Panc1 (cell line): ENCODE data around the gene CDC42EP4. TPM values are rescaled to one million over a fixed set of nuclear protein-coding genes. Genes with fewer than 3 reads are reported as not detected.
A peak's percentile ranks its signal among the peaks of the same experiment; 100 is the strongest.

Experiments used
- ATAC-seq: fragments of 200-7000 bp; cut with Tn5 transposase; 2 replicates; pipeline ENCODE4 v1.9.1; 2020; ENCODE audit warnings: mild to moderate bottlenecking, moderate library complexity
- BruUV-seq: library from RNA; stranded (reverse); fragments of 400-500 nt; replicated peaks from 2 replicates; lab custom pipeline; 2021; lab: Mats Ljungman, UMichigan
- CTCF ChIA-PET: fragments of 300-600 bp; sonication (Branson Sonifier 250); formaldehyde crosslinking; loops from one replicate; lab custom pipeline; 2022; ENCODE audit warnings: antibody characterized with exemption; lab: Charles Lee
- POLR2A ChIA-PET: fragments of 300-600 bp; sonication (Branson Sonifier 250); formaldehyde crosslinking; loops from one replicate; lab custom pipeline; 2022; ENCODE audit warnings: antibody characterized with exemption; lab: Charles Lee
- DNase-seq: peaks from one replicate; pipeline ENCODE4 v3.0.0-alpha.2; 2010; ENCODE audit warnings: low read depth, low spot score
- H3K27ac ChIP-seq: 2 replicates; pipeline ENCODE4 v1.5.1; 2011; ENCODE audit warnings: mild to moderate bottlenecking, low read length, inconsistent platforms
- H3K27me3 ChIP-seq: fragments of 200-500 bp; sonication (Bioruptor generic); 2 replicates; pipeline ENCODE4 v1.6.0; 2014; ENCODE audit warnings: low read length, inconsistent platforms; ENCODE audit not compliant: control insufficient read depth, insufficient read depth
- H3K36me3 ChIP-seq: fragments of 200-500 bp; sonication (Bioruptor generic); 2 replicates; pipeline ENCODE4 v1.5.1; 2014; ENCODE audit warnings: inconsistent platforms, mild to moderate bottlenecking, low read length, moderate library complexity; ENCODE audit not compliant: control insufficient read depth, insufficient read depth
- H3K4me1 ChIP-seq: 2 replicates; pipeline ENCODE4 v1.5.1; 2011; ENCODE audit warnings: inconsistent platforms, mild to moderate bottlenecking, low read length, moderate library complexity; ENCODE audit not compliant: control insufficient read depth, insufficient read depth
- H3K4me3 ChIP-seq, 2 experiments: 2 replicates each; pipeline ENCODE4 v1.5.1; 2011 to 2012; ENCODE audit warnings: low read depth in 2 of 2, low read length in 2 of 2, mild to moderate bottlenecking in 2 of 2, inconsistent platforms in 1 of 2, moderate library complexity in 1 of 2
- H3K9me3 ChIP-seq: fragments of 200-500 bp; sonication (Bioruptor generic); 2 replicates; pipeline ENCODE4 v1.5.1; 2014; ENCODE audit warnings: low read depth, mild to moderate bottlenecking, inconsistent platforms, low read length, moderate library complexity; ENCODE audit not compliant: control insufficient read depth, insufficient read depth
- POLR2AphosphoS5 ChIP-seq: IDR thresholded peaks from 2 replicates; pipeline ENCODE4 v1.6.1; 2012; ENCODE audit warnings: mild to moderate bottlenecking, low read depth, low read length, moderate library complexity
- SIN3A ChIP-seq: IDR thresholded peaks from 2 replicates; pipeline ENCODE4 v1.6.1; 2012; ENCODE audit warnings: low read depth, mild to moderate bottlenecking, low read length, moderate library complexity, borderline replicate concordance; ENCODE audit not compliant: insufficient read depth
- TCF7L2 ChIP-seq: IDR thresholded peaks from 2 replicates; pipeline ENCODE4 v1.6.1; 2011; ENCODE audit warnings: mild to moderate bottlenecking, low read depth, low read length, inconsistent platforms
- in situ Hi-C: cut with HindIII; loops from 2 replicates; pipeline ENCODE4 v1.10.0; 2016; ENCODE audit warnings: low sequenced_read_pairs, low pct_unique_long_range_greater_than_20kb
- intact Hi-C: fragments of 100-400 bp; cut with micrococcal nuclease; formaldehyde crosslinking; loops from one replicate; pipeline ENCODE4 v1.10.0; 2022; ENCODE audit not compliant: unreplicated experiment
- total RNA-seq: library from RNA; stranded (reverse); gene quantifications from one replicate; pipeline ENCODE4 v1.2.1, GENCODE V29; 2021; ENCODE audit not compliant: unreplicated experiment
- TF ChIP-seq, protein P1 (sequence below): fragments of 450-650 bp; IDR thresholded peaks from 2 replicates; pipeline ENCODE4 v1.5.1; 2017; ENCODE audit warnings: mild to moderate bottlenecking
- TF ChIP-seq, protein P2 (sequence below), 2 experiments: IDR thresholded peaks; 2 replicates each; pipeline ENCODE4 v1.6.1; 2011 to 2012; ENCODE audit warnings: low read depth in 2 of 2, control low read depth in 1 of 2, low read length in 1 of 2, mild to moderate bottlenecking in 1 of 2, moderate library complexity in 1 of 2; ENCODE audit not compliant: insufficient read depth in 1 of 2

The CDC42EP4 gene
- total RNA-seq, 1 experiment from 2014 or later, result 65.9 TPM

DNA sequence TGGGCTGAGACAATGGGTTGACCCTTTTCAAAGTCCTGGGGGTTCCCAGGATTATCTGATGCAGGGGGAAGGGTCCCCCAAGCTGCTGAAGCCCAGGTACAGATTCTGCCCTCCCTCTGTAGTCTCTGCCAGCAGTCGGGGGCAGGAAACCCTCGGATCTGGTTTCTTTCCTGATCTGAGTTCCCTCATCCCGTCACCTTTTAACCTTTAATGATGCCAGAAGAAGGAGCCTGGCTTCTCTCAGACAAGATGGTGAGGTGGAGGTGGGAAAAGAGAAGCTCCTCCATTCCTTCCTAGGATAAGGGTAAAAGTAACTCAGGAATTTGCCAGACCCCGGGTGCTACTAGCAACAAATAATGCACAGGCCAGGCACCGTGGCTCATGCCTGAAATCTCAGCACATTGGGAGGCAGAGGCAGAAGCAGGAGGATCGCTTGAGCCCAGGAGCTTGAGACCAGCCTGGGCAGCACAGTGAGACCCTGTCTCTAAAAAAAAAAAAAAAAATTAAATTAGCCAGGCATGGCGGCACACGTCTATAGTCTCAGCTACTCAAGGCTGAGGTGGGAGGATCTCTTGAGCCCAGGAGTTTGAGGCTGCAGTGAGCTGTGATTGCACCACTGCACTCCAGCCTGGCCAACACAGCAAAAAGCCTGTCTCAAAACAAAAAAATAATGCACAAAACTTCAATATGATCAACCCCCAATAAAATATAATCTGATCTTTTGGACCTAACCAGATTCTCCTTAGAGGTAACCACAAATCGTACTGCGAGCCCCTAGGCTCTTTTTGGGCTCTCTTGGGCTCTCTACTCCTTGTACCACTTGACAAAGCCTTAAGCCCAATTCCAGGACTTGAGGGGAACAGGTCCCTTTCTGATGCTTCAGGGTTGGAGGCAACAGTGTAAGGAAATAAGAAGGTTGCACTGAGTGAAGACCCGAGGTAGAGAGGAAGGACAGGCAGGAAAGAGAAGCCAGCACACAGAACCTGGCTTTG is 5.7 kb downstream of the CDC42EP4 start:
- Histone ChIP-seq H3K9me3 (no peaks in the 10 kb centered on the region), H3K4me1 (peaks cover 67% of the 10 kb centered on the region), H3K27me3 (no peaks in the 10 kb centered on the region), H3K27ac (peak overlapping the region; percentile 97), H3K36me3 (no peaks in the 10 kb centered on the region), H3K4me3 (peak overlapping the region in 1 of 2 experiments; percentile 57; a peak in 3 of 4 replicates)
- CTCF ChIA-PET, result interaction anchor here (0.6 to 1.2 kb wide), 2 partner anchors 12 to 579 kb away, joined by 3 to 5 read pairs; no protein-coding TSS in a partner anchor
- intact Hi-C loops, result loop anchor here (5.0 kb wide), 1 partner anchor 61 kb away; no protein-coding TSS in a partner anchor
- POLR2A ChIA-PET, result interaction anchor here (0.6 to 0.9 kb wide), 2 partner anchors 11 to 609 kb away, joined by 3 to 5 read pairs; no protein-coding TSS in a partner anchor
- TF ChIP-seq POLR2AphosphoS5, result no peak
- TF ChIP-seq, protein P1, sequence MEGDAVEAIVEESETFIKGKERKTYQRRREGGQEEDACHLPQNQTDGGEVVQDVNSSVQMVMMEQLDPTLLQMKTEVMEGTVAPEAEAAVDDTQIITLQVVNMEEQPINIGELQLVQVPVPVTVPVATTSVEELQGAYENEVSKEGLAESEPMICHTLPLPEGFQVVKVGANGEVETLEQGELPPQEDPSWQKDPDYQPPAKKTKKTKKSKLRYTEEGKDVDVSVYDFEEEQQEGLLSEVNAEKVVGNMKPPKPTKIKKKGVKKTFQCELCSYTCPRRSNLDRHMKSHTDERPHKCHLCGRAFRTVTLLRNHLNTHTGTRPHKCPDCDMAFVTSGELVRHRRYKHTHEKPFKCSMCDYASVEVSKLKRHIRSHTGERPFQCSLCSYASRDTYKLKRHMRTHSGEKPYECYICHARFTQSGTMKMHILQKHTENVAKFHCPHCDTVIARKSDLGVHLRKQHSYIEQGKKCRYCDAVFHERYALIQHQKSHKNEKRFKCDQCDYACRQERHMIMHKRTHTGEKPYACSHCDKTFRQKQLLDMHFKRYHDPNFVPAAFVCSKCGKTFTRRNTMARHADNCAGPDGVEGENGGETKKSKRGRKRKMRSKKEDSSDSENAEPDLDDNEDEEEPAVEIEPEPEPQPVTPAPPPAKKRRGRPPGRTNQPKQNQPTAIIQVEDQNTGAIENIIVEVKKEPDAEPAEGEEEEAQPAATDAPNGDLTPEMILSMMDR, result no peak
- TF ChIP-seq SIN3A, result no peak
- TF ChIP-seq, protein P2, sequence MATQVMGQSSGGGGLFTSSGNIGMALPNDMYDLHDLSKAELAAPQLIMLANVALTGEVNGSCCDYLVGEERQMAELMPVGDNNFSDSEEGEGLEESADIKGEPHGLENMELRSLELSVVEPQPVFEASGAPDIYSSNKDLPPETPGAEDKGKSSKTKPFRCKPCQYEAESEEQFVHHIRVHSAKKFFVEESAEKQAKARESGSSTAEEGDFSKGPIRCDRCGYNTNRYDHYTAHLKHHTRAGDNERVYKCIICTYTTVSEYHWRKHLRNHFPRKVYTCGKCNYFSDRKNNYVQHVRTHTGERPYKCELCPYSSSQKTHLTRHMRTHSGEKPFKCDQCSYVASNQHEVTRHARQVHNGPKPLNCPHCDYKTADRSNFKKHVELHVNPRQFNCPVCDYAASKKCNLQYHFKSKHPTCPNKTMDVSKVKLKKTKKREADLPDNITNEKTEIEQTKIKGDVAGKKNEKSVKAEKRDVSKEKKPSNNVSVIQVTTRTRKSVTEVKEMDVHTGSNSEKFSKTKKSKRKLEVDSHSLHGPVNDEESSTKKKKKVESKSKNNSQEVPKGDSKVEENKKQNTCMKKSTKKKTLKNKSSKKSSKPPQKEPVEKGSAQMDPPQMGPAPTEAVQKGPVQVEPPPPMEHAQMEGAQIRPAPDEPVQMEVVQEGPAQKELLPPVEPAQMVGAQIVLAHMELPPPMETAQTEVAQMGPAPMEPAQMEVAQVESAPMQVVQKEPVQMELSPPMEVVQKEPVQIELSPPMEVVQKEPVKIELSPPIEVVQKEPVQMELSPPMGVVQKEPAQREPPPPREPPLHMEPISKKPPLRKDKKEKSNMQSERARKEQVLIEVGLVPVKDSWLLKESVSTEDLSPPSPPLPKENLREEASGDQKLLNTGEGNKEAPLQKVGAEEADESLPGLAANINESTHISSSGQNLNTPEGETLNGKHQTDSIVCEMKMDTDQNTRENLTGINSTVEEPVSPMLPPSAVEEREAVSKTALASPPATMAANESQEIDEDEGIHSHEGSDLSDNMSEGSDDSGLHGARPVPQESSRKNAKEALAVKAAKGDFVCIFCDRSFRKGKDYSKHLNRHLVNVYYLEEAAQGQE (IDR thresholded peaks at IDR 0.05; ENCODE audit: insufficient read depth in 1 of 2, low read depth in 2 of 2, low read length in 1 of 2), result no peak
- TF ChIP-seq TCF7L2, result no peak
- ATAC-seq (no peak), DNase-seq (no peak)
- in situ Hi-C loops, result no loop called here
- no TSS peak for BruUV-seq

DNA sequence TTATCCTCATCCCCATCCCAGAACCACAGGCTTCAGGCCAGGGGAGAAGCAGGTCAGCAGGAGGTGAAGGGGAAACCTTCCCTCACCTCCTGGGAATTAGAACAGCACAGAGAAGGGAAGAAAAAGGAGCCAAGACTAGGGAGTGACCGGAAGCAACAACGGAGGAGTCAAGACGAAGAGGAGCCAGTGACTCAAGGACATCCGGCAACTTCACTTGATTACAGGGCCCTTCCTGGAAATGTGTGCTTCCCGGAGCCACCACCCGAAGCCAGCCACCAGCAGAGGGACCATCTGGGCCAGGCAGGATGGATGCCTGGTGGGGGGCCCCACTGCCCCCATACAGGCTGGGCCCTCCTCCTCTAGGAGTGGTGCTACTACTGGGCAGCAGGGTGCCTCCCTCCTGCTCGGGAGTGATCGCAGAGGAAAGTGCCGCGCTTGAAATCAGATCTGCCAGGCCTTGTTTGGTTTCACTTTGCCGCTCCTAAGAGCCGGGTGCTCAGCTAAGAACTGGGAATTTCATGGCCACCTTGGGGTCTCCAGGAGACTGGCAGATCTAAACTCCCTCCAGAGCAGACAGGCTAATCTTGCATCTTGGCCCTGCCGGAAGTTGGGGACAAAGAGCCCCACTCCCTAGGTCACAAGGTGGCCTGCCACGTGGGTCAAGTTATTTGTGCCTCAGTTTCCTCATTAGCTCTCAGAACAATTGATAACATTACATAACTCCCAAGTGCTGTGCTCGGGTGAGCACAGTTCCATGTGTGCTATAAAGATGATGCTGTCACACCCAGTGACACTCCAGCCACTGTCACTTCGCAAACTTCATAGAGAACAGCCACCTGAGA is 6.6 kb downstream of the CDC42EP4 start:
- peaks cover 76% of the 10 kb centered on the region for H3K4me1 ChIP-seq
- no peak for DNase-seq
- no peaks in the 10 kb centered on the region for H3K9me3 ChIP-seq
- peak; percentile 68 for ATAC-seq
- TF ChIP-seq POLR2AphosphoS5 (peak; percentile 54; the same call in 1 of the 2 replicates), TCF7L2 (no peak)
- TF ChIP-seq, protein P2 (IDR thresholded peaks at IDR 0.05; ENCODE audit: insufficient read depth in 1 of 2, low read depth in 2 of 2, low read length in 1 of 2), result no peak
- ChIA-PET POLR2A (no interaction called here), CTCF (interaction anchor here (0.6 kb wide), 1 partner anchor 18 kb away, joined by 3 read pairs; no protein-coding TSS in a partner anchor)
- H3K36me3 ChIP-seq, result no peaks in the 10 kb centered on the region
- no TSS peak for BruUV-seq
- no peaks in the 10 kb centered on the region for H3K27me3 ChIP-seq
- peak overlapping the region; percentile 25 to 57 for H3K4me3 ChIP-seq
- in situ Hi-C loops (no loop called here), intact Hi-C loops (loop anchor here (5.0 kb wide), 1 partner anchor 62 kb away; no protein-coding TSS in a partner anchor)
- peak overlapping the region; percentile 97 for H3K27ac ChIP-seq
